ENCODE results near the gene INHBE.
"Not testable (repeated sequence)": the region's sequence is repeated elsewhere in the genome, so short reads cannot be mapped to it uniquely, and the experiment has no call there.

Gene INHBE

DNA sequence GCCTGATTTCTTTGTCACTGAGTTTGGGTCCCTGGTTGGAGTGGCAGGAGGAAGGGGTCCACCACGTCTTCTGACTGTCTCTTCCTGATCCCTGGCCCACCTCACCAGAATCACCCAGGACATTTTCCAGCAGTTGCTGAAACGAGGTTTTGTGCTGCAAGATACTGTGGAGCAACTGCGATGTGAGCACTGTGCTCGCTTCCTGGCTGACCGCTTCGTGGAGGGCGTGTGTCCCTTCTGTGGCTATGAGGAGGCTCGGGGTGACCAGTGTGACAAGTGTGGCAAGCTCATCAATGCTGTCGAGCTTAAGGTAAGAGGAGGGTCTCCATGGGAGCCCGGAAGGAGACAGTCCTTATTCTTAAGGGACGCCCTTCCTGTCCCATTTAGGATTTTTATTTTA, 45.1 kb downstream of the INHBE start:
- DNase-seq = no peak

DNA sequence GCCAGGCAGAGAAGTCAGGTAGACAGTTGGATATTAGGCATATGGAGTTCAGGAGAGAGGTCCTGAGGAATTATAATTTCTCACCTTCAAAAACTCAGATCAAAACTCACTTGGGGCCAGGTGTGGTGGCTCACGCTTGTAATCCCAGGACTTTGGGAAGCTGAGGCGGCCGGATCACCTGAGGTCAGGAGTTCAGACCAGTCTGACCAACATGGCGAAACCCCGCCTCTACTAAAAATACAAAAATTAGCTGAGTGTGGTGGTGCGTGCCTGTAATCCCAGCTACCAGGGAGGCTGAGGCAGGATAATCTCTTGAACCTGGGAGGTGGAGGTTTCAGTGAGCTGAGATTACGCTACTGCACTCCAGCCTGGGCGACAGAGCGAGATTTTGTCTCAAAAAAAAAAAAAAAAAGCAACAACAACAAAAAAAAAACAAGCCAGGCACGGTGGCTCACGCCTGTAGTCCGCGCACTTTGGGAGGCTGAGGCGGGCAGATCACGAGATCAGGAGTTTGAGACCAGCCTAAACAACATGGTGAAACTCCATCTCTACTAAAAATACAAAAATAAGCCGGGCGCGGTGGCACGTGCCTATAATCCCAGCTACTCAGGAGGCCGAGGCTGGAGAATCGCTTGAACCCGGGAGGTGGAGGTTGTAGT, 47.3 kb downstream of the INHBE start:
- DNase-seq = not testable (repeated sequence)

DNA sequence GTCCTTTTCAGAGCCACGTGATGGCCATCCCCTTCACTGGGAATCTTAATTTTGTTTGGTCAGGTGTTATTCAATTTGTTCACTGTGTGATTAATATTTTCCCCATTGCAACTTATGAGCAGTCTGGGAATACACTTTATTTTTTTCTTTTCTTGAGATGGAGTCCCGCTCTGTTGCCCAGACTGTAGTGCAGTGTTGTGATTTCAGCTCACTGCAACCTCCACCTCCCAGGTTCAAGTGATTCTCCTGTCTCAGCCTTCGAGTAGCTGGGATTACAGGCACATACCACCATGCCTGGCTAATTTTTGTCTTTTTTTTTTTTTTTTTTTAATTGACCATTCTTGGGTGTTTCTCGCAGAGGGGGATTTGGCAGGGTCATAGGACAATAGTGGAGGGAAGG, 51.4 kb downstream of the INHBE start:
- not testable (repeated sequence) for DNase-seq
